NCI-H524 treated with DMSO at 0.1 percent for 48 hours (cell line): ENCODE data around the gene TEX53.

Source experiments
- DNase-seq: peaks from one replicate; lab custom pipeline; 2025; lab: John Stamatoyannopoulos, UW

TEX53 gene

DNA sequence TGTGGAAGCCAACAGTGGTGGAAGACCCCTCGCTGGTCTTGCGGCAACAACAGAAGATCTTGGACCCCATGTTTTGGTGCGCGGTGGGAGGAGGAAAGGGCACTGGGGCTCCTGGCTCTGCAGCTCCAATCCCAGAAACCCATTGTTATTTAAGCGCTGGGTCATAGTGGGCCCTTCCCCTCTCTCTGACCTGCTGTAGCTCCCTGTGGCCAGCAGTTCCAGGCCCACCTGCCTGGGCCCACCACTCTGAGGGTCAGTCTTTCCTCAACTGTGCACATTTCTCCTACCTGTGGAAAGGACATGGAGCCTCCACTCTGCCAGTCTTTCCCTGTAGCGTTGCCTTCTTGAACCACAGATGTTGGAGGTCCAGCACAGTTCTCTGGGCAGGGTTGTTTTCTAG, at the start of gene TEX53:
Gene TEX53, minus strand, starts transcription at position 101 of the 400 bp plus-strand sequence. Its CDS starts 31 bp downstream, at position 70.
- DNase-seq: no peak

DNA sequence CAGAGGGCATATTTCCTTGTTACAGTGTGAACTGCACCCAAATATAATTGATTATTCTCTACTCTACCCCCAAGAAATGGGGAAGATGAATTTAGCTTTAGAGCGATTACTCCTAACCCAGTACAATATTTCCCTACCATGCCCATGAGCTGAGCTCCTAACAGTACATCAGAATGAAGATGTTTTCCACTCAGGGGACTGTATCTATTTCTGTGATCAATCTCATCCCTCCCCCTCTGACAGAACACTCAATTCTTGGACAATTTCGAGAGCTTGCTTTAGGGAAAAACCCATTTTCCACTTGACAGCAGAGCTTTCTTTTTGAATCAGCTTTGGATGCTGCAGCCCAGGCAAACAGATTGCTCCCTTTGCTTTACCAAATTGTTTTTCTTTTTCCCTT, 49.1 kb upstream of the TEX53 start:
- no peak for DNase-seq

DNA sequence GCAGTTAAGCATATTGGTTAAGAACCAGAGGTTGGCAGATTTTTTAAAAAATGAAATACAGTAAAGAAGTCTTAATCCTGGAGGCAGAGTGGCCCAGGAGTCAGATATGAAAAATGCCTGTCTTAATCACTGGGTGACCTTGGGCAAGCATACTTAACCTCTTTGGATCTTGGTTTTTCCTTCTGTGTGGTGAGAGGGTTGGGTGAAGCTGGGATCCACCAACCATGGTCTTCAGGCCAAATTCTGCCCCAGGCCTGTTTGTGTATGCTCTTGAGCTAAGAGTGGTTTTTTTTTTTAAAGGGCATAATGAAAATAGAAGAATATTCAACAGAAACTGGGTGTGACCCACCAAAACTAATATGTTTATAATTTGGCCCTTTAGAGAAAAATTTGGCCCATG, 44.4 kb upstream of the TEX53 start:
- no peak for DNase-seq

DNA sequence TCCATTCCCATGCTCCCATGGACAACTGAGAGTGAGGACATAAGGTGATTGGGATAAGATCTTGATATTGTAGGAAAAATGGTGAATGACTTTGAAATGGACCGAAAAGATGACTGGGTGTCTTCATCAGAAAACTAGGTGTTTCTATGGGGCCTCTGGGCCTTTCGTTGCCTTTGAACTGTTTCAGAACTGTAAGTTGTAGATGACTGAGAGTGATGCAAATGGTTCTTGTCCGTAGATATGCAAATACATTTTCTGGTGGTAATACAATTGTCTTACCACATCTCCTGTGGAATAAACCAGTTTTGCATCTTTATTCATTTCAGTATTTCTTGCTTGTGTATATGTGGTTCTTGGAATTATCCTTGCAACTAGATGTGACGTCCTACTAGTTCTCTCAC, 40.3 kb upstream of the TEX53 start:
- DNase-seq: no peak

DNA sequence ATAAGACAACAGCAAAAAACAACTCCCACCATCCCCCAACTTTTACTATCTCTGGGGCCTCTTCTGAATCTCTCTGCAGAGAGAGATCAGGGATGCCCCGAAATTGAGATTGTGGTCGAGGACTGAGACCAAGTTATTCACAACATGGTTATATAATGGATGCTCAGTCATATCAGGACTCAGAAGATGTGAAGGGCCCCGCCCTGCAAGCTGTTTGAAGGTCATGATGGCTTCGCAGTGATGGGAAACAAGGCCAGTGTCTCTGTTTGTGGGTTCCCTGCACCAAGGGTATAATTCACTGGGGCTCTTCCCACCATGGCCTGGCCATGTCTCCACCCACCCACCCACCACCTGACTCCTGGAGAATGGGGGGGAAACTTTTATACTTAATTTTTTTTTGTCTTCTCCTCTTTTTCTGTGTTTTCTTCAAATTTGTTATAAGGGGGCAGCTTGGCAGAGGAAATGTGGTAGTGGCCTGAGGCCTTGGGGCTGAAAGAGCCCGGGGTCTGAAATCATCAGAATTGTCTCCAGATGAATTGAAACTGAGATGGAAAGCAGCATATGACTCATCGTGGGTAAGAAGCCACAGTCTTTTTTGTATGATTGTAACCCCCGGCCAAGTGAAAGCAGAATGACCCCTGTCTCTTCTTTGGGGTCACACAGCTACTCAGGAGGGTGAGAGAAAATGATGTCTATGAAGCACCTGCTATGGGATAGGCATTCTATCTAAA, 39.4 kb upstream of the TEX53 start:
- DNase-seq: no peak

DNA sequence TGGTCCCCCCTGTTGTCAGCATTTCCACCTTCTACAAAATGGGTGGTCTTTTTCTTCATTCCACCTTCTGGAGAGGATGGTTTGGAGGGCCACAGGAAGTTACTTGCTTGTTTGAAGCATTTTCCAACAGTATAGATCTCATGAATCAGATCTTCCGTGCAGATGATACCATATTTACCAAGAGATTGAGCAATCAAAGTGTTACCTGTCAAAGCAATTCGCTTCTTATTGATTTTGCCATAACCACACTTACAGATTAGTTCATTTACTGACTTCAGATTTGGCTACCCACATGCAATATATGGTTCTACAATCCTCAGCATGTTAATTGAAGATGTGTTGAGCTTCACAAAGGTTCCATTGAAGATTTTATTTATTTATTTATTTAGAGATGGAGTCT, 38.3 kb upstream of the TEX53 start:
- DNase-seq: no peak

DNA sequence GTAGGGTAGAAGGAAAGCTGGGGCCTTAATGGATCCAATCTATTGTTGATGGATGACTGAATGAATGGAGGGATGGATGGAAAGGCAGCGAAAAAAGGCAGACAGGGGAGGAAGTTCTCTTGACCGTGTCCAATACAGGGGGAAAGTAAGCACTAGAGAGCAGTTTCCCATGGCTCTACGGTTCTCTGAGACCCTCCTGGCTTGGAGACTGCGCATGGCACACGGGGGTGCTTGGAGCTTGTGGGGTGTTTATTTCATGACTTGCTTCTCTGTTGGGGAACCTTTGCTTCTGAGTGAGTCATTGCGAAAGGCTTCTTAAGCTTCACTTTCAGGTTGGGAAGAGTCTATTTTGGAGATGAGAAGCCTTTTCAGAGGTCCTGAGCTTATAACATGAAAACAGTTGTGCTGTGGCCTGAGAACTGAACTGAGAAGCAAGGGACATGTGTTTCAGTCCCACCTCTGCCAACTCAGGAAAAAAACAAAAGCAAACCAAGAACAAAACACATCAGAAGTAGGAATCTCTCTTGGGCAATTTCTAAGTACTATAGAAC, 37.2 kb upstream of the TEX53 start:
- no peak for DNase-seq

DNA sequence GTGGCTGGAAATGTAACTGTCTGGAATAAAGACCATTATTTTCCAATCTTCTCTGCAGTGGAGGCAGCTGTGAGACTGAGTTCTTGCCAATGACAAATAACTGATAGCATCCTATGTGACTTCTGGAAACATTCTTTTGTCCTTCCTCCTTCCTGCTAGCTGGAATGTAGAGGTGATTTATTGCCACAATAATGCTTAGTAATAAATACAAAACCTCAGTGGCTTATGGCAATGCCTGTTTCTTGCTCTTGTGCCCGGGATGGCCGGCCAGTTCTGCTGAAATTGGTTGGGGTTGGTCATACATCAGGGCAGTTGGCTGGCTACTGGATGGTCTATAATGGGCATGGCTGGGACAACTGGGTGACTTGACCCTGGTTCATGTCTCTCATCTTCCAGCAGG, 36.5 kb upstream of the TEX53 start:
- no peak for DNase-seq

DNA sequence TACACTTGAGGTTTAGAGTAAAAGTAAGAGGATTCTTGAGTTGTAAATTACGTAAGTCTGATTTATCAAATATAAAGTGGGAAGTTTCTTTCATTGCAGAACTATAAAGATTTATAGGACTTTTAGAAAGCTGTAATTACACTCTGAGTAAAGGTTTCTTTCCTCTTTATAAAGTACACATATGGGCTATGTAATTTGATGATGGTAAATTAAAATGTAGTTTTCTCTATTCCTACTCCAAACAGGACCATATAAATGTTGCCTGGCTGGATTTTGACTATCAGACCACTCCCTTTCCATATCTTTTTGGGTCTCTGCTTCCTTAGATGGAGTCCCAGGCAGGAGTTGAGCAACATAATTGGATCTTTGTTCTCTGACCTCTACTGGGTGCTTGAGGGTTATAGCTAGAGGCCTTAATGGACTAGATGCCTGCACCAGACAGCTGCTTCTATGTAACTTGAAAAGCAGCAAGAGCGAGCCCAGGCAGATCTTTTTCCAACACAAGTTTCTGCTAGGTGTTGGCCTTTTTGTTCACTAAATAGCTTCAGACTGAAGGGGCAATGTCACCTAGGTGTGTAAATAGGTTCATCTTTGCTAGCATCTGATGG, 35.7 kb upstream of the TEX53 start:
- no peak for DNase-seq

DNA sequence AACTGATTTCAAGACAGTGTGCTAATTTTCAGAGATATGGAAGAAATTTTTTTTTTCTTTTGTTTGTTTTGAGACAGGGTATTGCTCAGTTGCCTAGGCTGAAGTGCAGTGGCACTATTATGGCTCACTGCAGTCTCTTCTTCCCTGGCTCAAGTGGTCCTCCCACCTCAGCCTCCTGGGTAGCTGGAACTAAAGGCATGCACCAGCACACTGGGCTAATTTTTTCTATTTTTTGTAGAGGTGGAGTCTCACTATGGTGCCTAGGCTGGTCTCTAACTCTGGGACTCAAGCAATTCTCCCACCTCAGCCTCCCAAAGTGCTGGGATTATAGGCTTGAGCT, 34.3 kb upstream of the TEX53 start:
- no peak for DNase-seq

DNA sequence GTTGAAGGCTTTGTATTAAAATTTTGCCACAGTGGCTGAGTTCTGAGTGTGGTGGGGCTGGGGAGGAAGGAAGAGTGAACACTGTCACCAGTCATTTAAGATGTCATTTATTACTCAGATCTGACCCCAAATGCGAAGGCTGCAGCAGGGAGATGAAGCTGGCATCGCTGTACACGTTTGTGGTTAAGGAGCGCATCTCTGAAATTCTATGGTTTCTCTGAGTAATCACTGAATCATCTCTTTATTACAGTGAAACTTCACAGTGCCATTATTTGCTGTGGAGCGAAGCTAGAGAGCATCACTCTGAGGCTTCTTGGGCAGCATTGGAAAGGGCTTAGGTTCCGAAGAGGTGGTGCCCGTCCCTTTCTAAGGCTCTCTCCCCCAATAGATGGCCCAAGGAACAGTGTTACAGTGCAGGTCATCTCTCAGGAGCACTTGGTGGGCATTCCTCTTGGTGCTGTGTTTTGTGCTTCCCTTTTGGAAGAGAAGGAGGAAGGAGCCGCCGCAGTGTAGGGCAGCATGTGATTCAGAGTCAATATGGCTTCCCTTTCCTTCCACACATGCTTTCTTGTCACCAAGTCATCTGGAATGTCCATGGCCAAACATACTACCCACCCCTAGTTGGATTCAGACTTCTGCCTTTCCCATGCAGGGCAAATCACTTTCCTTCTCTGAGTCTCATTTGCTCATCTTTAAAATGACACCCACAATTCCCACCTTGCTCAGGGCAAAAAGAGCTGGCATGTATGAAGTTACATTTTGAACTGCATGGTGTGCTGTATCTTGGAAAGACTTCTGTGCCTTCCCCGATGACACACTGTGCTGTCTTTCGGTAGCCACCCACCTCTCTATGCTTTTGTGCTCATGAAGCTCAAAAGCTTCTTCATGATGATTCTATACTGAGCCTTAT, 33.7 kb upstream of the TEX53 start:
- DNase-seq: no peak

DNA sequence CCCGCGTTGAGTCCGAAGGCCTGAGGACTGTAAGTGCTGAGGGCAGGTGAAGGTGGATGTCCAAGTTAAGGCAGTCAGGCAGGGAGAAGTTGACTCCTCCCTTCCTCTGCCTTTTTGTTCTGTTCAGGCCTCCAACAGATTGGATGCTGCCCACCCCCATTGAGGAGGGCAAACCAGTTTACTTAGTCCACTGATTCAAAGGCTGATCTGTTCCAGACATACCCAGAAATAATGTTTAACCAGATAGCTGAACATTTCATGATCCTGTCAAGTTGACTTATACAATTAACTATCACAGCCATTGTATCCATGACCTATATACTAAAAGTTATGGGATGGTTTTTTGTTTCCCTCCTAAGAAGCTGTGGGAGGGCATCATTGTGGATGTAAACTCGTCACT, 32.7 kb upstream of the TEX53 start:
- DNase-seq: no peak

DNA sequence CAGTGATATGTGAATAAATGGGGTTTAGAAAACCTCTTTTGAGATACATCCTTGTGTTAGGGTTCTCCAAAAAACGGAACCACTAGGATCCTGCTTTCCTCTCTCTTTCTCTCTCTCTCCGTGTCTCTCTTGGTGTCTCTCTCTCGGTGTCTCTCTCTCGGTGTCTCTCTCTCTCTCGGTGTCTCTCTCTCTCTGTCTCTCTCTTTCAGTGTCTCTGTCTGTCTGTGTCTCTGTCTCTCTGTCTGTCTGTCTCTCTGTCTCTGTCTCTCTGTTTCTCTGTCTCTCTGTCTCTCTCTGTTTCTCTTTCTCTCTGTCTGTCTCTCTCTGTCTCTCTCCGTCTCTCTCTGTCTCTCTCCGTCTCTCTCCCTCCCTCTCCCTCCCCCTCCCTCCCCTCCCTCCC, 32.2 kb upstream of the TEX53 start:
- DNase-seq: no peak

DNA sequence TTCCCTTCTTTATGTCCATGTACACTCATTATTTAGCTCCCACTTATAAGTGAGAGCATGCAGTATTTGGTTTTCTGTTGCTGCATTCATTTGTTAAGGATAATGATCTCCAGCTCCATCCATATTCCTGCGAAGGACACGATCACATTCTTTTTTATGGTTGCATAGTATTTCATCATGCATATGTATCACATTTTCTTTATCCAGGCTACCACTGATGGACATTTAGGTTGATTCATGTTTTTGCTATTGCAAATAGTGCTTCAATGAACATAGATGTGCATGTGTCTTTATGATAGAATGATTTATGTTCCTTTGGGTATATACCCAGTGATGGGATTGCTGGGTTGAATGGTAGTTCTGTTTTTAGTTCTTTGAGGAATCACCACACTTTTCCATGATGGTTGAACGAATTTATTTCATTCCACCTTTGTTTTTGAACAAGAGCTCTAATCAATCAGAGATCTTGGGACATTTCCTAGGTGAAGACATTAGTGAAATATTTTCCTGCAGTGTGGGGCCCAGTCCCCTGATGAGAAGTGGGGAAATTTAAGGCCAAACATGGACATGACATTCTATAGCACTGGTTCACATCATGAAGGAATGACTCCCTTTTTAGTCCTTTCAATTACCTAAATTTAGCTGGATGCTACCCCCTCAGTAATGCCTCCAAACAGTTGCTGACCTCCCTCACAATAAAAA, 31.5 kb upstream of the TEX53 start:
- DNase-seq: no peak

DNA sequence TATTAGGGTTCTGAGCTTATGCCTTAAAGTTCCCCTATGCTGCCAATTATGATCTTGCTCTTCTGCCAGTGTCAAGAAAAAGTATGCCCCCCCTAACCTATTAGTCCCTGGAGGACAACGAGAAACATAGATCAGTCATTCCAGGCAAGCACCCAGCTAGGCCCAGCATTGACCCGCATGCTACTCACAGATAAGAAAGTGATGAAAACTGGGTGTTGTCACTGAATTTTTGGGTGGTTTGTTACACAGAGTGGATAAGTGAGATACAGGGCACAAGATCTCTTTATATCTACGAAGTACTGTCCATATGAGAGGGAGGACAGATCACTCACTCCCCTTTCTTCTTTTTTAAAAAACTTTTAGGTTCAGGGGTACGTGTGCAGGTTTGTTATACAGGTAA, 30.8 kb upstream of the TEX53 start:
- no peak for DNase-seq

DNA sequence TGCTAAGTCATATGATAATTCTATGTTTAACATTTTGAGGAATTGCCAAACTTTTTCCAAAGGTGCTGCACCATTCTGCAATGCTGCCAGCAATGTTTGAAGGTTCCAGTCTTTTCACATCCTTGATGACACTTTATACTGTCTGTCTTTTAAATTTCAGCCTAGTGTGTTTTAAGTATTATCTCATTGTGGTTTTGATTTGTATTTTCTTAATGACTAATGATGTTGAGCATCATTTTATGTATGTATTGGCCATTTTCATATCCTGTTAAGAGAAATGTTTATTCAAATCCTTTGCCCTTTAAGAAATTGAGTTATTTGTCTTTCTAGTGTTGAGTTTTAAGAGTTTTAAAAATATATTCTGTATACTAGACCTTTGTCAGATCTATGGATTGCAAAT, 29.4 kb upstream of the TEX53 start:
- DNase-seq: no peak

DNA sequence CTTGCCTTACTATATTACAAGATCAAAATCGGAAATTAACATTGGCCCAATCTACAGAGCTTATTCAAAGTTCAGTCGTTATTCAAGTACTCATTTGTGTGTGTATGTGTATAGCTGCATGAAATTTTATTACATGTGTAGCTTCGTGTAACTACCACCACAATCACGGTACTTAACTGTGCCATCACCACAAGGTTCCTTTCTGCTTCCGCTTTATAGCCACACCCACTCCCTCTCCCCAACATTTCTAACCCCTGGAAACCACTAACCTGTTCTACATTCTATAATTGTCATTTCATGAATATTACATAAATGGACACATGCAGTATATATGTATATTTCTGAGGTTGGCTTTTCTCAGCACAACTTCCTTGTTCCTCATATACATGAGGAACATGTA, 28.3 kb upstream of the TEX53 start:
- DNase-seq: no peak

DNA sequence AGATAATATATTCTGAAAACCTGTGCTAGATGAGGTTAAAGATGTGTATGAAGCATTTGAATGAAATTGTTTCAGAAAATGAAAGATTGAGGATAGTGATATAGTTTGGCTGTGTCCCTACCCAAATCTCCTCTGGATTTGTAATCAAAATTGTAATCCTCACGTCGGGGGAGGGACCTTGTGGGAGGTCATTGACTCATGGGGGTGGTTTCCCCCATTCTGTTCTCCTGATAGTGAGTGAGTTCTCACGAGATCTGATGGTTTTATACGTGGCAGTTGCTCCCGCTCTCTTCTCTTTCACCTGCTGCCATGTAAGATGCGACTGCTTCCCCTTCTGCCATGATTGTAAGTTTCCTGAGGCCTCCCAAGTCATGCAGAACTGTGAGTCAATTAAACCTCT, 26.4 kb upstream of the TEX53 start:
- no peak for DNase-seq

DNA sequence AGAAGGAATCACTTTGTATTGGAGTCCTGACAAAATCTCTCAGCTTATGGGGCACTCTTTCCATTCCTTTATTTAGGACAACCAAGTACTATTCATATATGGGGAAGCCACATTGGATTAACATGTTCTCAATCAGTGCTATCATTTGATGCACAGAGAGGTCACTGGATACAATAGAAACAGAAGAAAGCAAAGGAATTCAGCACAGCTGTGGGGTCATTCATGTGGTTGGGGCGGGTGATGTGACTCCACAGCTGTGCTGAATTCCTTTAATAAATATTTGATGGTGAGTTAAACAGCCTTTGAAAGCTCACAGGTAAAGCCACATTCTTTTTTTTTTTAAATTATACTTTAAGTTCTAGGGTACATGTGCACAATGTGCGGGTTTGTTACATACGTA, 25.2 kb upstream of the TEX53 start:
- no peak for DNase-seq

DNA sequence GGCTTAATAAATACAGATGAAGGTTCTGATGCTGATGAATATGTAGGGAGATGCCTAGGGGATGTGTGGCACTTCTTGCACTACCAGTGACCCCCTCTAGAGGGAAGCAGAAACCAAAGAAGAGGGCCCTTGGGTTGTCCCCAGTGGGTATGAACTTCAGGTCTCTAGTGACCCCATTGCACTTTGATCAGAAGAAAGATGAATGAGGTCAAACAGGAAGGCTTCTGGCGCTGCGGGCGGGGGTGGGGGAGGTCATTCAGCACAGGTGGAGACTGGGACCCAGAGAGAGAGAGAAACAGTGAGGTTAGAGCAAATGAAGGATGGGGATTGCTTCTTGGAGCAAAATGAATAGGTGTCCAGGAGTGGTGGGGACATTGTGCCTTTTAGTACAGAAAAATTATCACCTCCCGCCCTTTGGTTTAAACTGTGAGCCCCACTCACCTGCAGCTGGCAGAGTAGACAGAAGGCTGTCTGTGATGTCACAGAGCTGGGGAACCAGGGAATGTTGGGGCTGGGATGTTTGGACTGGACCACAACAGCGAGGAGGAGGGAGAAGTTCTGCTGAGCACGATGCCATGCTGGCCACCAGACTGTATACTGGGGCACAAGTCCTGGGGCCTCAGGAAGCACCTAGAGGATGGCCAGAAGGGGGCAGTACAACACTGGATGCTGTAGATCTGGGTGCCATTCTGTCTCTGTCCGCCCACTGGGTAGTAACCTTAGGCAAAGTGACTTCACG, 24.2 kb upstream of the TEX53 start, which contains the start of gene TEX48:
Gene TEX48, minus strand, starts transcription at position 599 of the 739 bp plus-strand sequence. CDS start 10,469 bp downstream, outside the sequence.
- peak; percentile 23 for DNase-seq

DNA sequence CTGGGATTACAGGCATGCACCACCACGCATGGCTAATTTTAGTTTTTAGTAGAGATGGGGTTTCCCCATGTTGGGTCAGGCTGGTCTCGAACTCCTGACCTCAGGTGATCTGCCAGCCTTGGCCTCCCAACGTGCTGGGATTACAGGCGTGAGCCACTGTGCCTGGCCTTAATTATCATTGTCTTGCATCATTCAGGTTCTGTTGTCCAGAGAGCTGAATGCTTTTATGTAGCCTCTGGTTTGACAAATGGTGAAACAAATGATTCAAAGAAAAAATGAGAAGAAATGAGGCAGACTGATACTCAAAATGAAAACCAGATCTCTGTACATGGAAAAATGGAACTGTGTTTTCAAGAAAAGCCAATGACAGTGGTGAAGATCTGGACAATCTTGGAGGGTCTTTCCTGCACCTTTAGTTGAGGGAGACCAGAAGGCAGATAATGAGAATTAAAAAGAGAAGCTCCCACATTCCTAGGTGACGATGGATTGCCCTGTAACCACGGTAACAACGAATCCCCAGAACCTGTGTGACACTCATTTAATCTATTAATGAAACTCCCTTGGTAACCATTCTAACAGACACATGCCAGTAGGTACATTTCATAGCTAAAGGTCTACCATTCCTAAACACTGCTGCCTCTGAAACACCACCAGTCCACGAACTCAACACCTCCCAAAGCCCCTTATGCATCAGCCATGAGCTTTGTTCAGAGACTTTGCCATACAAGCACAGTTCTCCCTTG, 22.8 kb upstream of the TEX53 start:
- no peak for DNase-seq
